Testis (tissue), 2 donors: ENCODE results near the gene LETM1.

Experiments used
- POLR2A ChIP-seq: fragments of 450-650 bp; IDR thresholded peaks from one replicate; pipeline ENCODE4 v1.6.1; 2017; ENCODE audit warnings: antibody characterized with exemption, mild to moderate bottlenecking, moderate library complexity
- TF ChIP-seq, protein P1 (sequence below), 3 experiments: fragments of 450-650 bp in 2 of 3; fragments of 200-600 bp in 1 of 3; sonication (generic) in 1 of 3; IDR thresholded peaks; one replicate each; pipeline ENCODE4 v1.5.1; 2016 to 2019; ENCODE audit warnings: antibody characterized with exemption in 3 of 3, mild to moderate bottlenecking in 2 of 3, moderate library complexity in 1 of 3

DNA sequence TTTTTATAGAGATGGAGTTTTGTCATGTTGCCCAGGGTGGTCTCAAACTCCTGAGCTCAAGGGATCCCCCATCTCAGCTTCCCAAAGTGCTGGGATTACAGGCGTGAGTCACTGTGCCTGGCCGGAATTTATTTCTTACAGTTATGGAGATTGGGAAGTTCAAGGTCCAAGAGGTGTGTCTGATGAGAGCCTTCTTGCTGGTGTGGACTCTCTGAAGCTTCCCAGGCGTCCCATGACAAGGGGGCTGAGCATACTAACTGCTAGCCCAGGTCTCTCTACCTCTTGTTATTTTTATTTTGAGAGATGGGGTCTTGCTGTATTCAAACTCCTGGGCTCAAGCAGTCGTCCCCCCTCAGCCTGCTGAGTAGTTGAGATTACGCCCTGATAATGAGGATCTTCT is 12.3 kb upstream of the LETM1 start:
- no peak for TF ChIP-seq POLR2A
- TF ChIP-seq, protein P1, sequence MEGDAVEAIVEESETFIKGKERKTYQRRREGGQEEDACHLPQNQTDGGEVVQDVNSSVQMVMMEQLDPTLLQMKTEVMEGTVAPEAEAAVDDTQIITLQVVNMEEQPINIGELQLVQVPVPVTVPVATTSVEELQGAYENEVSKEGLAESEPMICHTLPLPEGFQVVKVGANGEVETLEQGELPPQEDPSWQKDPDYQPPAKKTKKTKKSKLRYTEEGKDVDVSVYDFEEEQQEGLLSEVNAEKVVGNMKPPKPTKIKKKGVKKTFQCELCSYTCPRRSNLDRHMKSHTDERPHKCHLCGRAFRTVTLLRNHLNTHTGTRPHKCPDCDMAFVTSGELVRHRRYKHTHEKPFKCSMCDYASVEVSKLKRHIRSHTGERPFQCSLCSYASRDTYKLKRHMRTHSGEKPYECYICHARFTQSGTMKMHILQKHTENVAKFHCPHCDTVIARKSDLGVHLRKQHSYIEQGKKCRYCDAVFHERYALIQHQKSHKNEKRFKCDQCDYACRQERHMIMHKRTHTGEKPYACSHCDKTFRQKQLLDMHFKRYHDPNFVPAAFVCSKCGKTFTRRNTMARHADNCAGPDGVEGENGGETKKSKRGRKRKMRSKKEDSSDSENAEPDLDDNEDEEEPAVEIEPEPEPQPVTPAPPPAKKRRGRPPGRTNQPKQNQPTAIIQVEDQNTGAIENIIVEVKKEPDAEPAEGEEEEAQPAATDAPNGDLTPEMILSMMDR (IDR thresholded peaks at IDR 0.05) = no peak
